GM13976 (cell line): ENCODE data around the gene KNOP1.

ENCODE experiments used
- DNase-seq: peaks from one replicate; pipeline ENCODE4 v3.0.0; 2012; ENCODE audit warnings: low spot score
- in situ Hi-C: fragments of 300-500 bp; cut with MboI; formaldehyde crosslinking; loops from one replicate; pipeline ENCODE4 v1.12.0; 2022; ENCODE audit warnings: low sequenced_read_pairs, mixed read lengths, inconsistent platforms; ENCODE audit not compliant: unreplicated experiment
- TF ChIP-seq, protein P1 (sequence below): IDR thresholded peaks from 2 replicates; pipeline ENCODE4 v1.5.1; 2012; ENCODE audit warnings: borderline replicate concordance, mild to moderate bottlenecking; ENCODE audit not compliant: insufficient read depth; ENCODE audit errors: extremely low read depth, missing control alignments, control extremely low read depth

Gene KNOP1

GRCh38 chr16:19760356-19761060 is 42.5 kb upstream of the KNOP1 start:
- TF ChIP-seq, protein P1, sequence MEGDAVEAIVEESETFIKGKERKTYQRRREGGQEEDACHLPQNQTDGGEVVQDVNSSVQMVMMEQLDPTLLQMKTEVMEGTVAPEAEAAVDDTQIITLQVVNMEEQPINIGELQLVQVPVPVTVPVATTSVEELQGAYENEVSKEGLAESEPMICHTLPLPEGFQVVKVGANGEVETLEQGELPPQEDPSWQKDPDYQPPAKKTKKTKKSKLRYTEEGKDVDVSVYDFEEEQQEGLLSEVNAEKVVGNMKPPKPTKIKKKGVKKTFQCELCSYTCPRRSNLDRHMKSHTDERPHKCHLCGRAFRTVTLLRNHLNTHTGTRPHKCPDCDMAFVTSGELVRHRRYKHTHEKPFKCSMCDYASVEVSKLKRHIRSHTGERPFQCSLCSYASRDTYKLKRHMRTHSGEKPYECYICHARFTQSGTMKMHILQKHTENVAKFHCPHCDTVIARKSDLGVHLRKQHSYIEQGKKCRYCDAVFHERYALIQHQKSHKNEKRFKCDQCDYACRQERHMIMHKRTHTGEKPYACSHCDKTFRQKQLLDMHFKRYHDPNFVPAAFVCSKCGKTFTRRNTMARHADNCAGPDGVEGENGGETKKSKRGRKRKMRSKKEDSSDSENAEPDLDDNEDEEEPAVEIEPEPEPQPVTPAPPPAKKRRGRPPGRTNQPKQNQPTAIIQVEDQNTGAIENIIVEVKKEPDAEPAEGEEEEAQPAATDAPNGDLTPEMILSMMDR = no peak
- in situ Hi-C loops = no loop called here
- no peak for DNase-seq

GRCh38 chr16:19757762-19758595 is 40.0 kb upstream of the KNOP1 start:
- DNase-seq = no peak
- in situ Hi-C loops = no loop called here
- TF ChIP-seq, protein P1 = no peak

DNA sequence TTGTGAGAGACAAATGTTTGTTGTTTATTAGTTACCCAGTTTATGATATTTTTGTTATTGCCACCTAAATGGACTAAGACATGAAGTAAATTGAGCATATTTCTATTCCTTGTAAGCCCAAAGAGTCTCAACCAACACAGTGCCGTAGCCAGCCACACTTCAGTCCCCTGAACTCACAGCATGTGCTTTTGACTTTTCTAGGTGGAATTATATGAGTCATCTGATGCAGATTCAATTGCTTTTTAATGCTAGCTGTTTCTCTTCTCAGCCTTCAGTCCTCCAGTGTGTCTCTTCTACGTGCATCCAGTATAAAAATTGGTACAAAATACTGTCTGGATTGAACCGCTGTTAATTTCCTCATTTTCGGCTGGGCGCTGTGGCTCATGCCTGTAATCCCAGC is 39.0 kb upstream of the KNOP1 start:
- no peak for DNase-seq
- TF ChIP-seq, protein P1 = no peak
- in situ Hi-C loops = no loop called here

DNA sequence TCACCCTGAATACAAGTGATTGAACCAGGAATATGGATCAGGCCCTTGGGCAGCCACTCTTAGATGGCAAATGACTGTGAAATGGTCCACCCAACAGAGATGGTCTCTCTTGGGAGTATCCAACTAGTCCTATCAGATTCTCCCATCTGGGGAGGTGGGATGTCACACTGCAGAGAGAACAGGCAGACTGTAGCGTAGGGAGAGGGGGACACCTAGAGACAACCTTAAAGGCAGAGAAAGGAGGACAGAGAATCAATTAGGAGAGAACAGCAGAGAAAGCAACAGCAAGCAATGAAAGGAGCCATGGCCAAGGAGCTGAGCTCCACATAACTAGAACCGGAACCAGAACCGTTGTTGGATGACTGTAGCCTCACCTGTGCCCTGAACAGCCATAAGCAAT is 37.2 kb upstream of the KNOP1 start:
- TF ChIP-seq, protein P1 = no peak
- DNase-seq = no peak
- in situ Hi-C loops = no loop called here

DNA sequence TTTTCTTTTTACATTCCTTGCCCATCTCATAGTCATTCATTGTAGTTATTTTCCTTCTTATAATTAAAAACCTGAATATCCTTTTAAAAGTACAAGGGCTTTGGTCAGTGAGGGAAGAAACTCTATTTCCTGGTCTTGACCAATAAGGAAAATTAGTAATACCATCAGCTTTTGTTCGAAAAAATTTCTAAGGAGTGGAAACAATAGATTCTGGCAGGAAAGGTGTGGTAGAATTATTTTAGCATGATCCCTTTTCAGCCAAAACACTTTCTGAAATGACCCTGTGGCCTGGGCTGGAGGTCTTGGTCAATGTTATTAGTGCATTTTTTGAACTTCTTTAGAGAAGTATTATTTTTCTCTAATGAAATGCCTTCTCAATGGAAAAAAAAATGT is 36.6 kb upstream of the KNOP1 start:
- TF ChIP-seq, protein P1 = no peak
- in situ Hi-C loops = no loop called here
- DNase-seq = no peak

DNA sequence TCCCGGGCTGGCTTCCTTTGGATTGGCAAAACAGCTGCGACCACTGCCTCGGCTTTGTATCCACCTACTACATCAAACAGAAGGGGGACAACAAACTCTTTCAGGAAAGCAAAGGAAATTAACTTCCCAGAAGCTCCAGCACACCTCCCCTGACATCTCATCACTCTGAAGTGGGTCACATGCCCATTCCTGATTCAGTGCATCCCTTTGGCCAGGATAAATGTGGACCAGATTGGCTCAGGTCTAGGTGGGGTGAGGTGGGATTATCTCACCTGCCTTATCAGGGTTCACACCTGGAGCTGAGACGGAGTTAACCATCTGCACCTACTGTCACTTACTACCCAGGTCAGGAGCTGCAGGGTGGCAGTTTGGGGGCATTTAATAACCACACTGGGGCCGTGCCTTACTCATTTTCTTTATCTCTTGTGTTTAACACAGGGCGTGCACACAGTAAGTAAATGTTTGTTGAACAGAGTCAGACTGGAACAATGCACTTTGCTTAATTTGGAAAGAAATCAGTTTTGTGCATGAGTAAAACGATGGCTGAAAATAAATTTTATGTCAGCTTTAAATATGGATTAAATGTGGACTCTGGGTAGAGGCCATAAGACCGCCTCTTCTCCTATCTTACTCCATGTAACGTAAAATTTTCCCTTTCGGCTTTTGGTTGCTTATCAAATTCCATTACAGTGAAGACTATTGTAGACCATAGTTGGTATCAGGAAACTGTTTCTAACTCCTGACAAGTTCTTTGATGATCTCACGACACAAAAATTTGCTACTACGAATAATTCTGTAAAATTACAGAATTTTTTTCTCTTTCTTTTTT is 36.0 kb upstream of the KNOP1 start:
- no peak for DNase-seq
- TF ChIP-seq, protein P1 = no peak
- in situ Hi-C loops = no loop called here
